Fibroblast of pulmonary artery (primary cell): Measurements from ENCODE around the gene APEX2.
A peak's percentile ranks its signal among the peaks of the same experiment; 100 is the strongest.

Source experiments
- DNase-seq: peaks from one replicate; pipeline ENCODE4 v3.0.0-alpha.2; 2010; ENCODE audit warnings: low read depth
- H3K4me3 ChIP-seq: replicated peaks from 2 replicates; pipeline ENCODE4 v1.5.1; 2011; ENCODE audit warnings: low read depth, mild to moderate bottlenecking, control low read depth, low read length, moderate library complexity
- TF ChIP-seq, protein P1 (sequence below): IDR thresholded peaks from 2 replicates; pipeline ENCODE4 v1.5.1; 2011; ENCODE audit warnings: mild to moderate bottlenecking, control low read depth, low read length, inconsistent platforms; ENCODE audit errors: missing control alignments

APEX2 gene

GRCh38 chrX:54999717-55000598 lies at the start of gene APEX2:
APEX2 (plus strand) TSS chrX:55000363; CDS start chrX:55000423, 60 bp downstream.
- peak; percentile 93 for DNase-seq
- H3K4me3 ChIP-seq: peak within 1 kb of the TSS; percentile 77

GRCh38 chrX:54950730-54951375 lies 49.3 kb upstream of the APEX2 start:
- no peak overlapping the region for H3K4me3 ChIP-seq
- TF ChIP-seq, protein P1, sequence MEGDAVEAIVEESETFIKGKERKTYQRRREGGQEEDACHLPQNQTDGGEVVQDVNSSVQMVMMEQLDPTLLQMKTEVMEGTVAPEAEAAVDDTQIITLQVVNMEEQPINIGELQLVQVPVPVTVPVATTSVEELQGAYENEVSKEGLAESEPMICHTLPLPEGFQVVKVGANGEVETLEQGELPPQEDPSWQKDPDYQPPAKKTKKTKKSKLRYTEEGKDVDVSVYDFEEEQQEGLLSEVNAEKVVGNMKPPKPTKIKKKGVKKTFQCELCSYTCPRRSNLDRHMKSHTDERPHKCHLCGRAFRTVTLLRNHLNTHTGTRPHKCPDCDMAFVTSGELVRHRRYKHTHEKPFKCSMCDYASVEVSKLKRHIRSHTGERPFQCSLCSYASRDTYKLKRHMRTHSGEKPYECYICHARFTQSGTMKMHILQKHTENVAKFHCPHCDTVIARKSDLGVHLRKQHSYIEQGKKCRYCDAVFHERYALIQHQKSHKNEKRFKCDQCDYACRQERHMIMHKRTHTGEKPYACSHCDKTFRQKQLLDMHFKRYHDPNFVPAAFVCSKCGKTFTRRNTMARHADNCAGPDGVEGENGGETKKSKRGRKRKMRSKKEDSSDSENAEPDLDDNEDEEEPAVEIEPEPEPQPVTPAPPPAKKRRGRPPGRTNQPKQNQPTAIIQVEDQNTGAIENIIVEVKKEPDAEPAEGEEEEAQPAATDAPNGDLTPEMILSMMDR: no peak
- DNase-seq: no peak

More at GRCh38 chrX:54999717-55000598, at the start of gene APEX2:
- TF ChIP-seq, protein P1: no peak

DNA sequence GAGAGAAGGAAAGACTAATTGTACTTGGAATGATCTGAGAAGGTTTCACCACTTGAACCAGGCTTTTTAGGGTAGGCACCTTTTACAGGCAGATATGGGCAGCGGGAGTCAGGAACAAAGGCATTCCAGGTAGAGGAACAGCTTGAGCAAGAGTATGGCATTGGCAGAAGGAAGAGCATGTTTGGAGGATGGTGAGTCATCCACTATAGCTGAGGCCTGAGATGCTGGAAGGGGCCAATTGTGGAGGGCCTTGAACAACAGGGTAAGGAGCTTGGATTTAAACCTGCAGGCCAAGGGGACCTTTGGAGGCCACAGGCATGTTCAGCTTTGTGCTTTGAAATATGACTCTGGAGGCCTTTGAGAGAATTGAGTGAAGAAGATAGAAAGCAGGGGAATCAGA lies 38.4 kb upstream of the APEX2 start:
- DNase-seq: no peak
- TF ChIP-seq, protein P1: no peak
- H3K4me3 ChIP-seq: no peak overlapping the region

DNA sequence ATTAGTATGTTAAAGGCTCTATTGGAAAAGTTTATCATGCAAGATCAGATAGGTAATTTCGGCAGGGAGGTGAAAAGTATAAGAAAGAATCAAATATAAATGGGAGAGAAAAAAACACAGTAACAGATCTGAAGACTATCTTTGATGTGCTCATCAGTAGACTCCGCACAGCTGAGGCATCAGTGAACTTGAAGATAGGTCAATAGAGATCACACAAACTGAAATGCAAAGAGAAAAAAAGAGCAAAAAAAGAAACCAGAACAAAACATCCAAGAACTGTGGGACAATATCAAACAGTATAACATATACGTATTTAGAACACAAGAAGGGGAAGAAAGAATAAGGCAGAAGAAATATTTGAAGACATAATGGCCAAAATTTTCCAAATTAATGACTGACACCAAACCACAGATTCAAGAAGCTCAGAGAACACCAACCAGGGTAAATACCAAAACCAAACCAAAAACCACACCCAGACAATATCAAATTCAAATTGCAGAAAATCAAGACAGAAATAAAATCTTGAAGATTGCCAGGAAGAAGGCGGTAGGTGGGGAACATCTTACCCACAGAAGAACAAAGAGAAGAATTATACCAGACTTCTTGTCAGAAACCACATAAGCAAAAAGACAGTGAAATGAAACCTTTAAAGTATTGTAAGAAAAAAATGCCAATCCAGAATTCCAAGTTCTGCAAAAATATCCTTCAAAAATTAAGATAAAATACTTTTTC lies 35.2 kb upstream of the APEX2 start:
- TF ChIP-seq, protein P1: no peak
- H3K4me3 ChIP-seq: no peak overlapping the region
- no peak for DNase-seq

DNA sequence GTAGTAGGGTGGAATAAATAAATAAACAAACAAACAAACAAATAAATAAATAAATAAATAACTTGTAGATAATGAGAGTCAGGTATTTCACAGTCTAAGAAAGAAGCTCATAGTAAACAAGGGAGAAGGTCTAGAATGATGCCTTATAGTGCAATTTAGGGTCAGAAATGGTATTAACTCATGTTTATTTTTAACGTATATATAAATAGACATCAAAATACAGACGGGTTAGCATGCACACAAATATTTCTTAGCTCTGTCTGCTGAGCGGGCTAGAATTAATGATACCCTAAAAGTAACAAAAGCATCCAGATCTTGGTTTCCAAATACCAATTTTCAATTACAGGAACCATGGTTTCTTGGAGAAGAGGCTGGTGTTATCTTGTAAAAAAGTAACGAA lies 22.8 kb upstream of the APEX2 start:
- TF ChIP-seq, protein P1: no peak
- DNase-seq: no peak

GRCh38 chrX:54978448-54978847 lies 21.7 kb upstream of the APEX2 start:
- H3K4me3 ChIP-seq: no peak overlapping the region
- DNase-seq: peak; percentile 1
- TF ChIP-seq, protein P1: no peak

More for the DNA sequence above, 22.8 kb upstream of the APEX2 start:
- no peak overlapping the region for H3K4me3 ChIP-seq
